ENCODE measurements around the gene BCL2. TPM values are rescaled to one million over a fixed set of nuclear protein-coding genes. Genes with fewer than 3 reads are reported as not detected.
"Not testable (repeated sequence)": the region's sequence is repeated elsewhere in the genome, so short reads cannot be mapped to it uniquely, and the experiment has no call there.

The BCL2 gene
- total and polyA plus RNA-seq, 7 donors: 2.8 to 25.7 (median 11.3) TPM

GRCh38 chr18:63366213-63367052 lies 46.9 kb upstream of the BCL2 start:
- H3K27me3 ChIP-seq: no peaks in the 10 kb centered on the region
- peak overlapping the region; percentile 76 to 92 (median 86) for H3K4me3 ChIP-seq
- H3K9me3 ChIP-seq: no peaks in the 10 kb centered on the region
- TF ChIP-seq POLR2AphosphoS5 (IDR thresholded peaks at IDR 0.05) (peak in 2 of 4 donors; percentile 22 to 23), EP300 (IDR thresholded peaks at IDR 0.05) (no peak)
- peaks cover 9 to 14% (median 10%) of the 10 kb centered on the region in 4 donors for H3K36me3 ChIP-seq
- peak overlapping the region; percentile 95 to 98 (median 98) for H3K27ac ChIP-seq
- peak; percentile 80 for DNase-seq
- intact Hi-C loops (cut with DNase I): loop anchor here (5.0 to 10.0 kb wide), 2 partner anchors 76 to 138 kb away; no protein-coding TSS in a partner anchor
- H3K4me1 ChIP-seq: peaks cover 3 to 29% (median 27%) of the 10 kb centered on the region in 4 donors
- 0% methylated on average over 65 of the region's 65 CpGs for WGBS, 2 donors

GRCh38 chr18:63365876-63366212 lies 46.3 kb upstream of the BCL2 start:
- H3K4me1 ChIP-seq: peaks cover 3 to 29% (median 27%) of the 10 kb centered on the region in 4 donors
- intact Hi-C loops (cut with DNase I): loop anchor here (5.0 to 10.0 kb wide), 2 partner anchors 76 to 139 kb away; no protein-coding TSS in a partner anchor
- H3K36me3 ChIP-seq: peaks cover 13 to 16% (median 14%) of the 10 kb centered on the region in 4 donors
- peak overlapping the region; percentile 95 to 98 (median 98) for H3K27ac ChIP-seq
- no peak for DNase-seq
- H3K9me3 ChIP-seq: no peaks in the 10 kb centered on the region
- H3K4me3 ChIP-seq: peak overlapping the region; percentile 76 to 92 (median 86)
- H3K27me3 ChIP-seq: no peaks in the 10 kb centered on the region
- WGBS, 2 donors: 1 to 4% methylated on average over 12 of the region's 12 CpGs
- TF ChIP-seq POLR2AphosphoS5 (IDR thresholded peaks at IDR 0.05): no peak
- TF ChIP-seq EP300 (IDR thresholded peaks at IDR 0.05): no peak
- no peak for TF ChIP-seq POLR2A (IDR thresholded peaks at IDR 0.05)
- TF ChIP-seq CTCF (IDR thresholded peaks at IDR 0.05): no peak

GRCh38 chr18:63363951-63364350 lies 44.4 kb upstream of the BCL2 start:
- Histone ChIP-seq H3K9me3 (no peaks in the 10 kb centered on the region), H3K36me3 (peaks cover 13 to 32% (median 19%) of the 10 kb centered on the region in 4 donors), H3K4me3 (no peak overlapping the region), H3K27ac (no peak overlapping the region), H3K27me3 (no peaks in the 10 kb centered on the region), H3K4me1 (peaks cover 3 to 29% (median 27%) of the 10 kb centered on the region in 4 donors)
- intact Hi-C loops (cut with DNase I): loop anchor here (10.0 kb wide), 1 partner anchor 141 kb away; no protein-coding TSS in a partner anchor
- no peak for DNase-seq
- TF ChIP-seq POLR2AphosphoS5 (IDR thresholded peaks at IDR 0.05) (no peak), EP300 (IDR thresholded peaks at IDR 0.05) (no peak), POLR2A (IDR thresholded peaks at IDR 0.05) (no peak), CTCF (IDR thresholded peaks at IDR 0.05) (no peak)
- WGBS, 2 donors: 47 to 81% methylated on average over 2 of the region's 2 CpGs

- H3K27ac ChIP-seq, DNase-seq, H3K9me3 ChIP-seq, H3K4me3 ChIP-seq, H3K27me3 ChIP-seq: not testable (repeated sequence)
- Histone ChIP-seq H3K36me3 (peaks cover 13 to 38% (median 19%) of the 10 kb centered on the region in 4 donors), H3K4me1 (peaks cover 3 to 29% (median 26%) of the 10 kb centered on the region in 4 donors)
- no CpG with 5 or more reads among the region's 2 CpGs for WGBS, 2 donors
- intact Hi-C loops (cut with DNase I): loop anchor here (10.0 kb wide), 1 partner anchor 141 kb away; no protein-coding TSS in a partner anchor
These were observed 43.9 kb upstream of the BCL2 start for GRCh38 chr18:63363420-63363819.

GRCh38 chr18:63356272-63356896 lies 36.8 kb upstream of the BCL2 start:
- WGBS, 2 donors: 93% methylated on average over 7 of the region's 7 CpGs
- no peaks in the 10 kb centered on the region for H3K9me3 ChIP-seq
- H3K4me1 ChIP-seq: peaks cover 0 to 3% (median 0%) of the 10 kb centered on the region in 4 donors
- H3K27me3 ChIP-seq: no peaks in the 10 kb centered on the region
- peaks cover 2 to 93% (median 42%) of the 10 kb centered on the region in 4 donors for H3K36me3 ChIP-seq
- no peak overlapping the region for H3K4me3 ChIP-seq
- intact Hi-C loops (cut with DNase I): no loop called here
- no peak for DNase-seq
- H3K27ac ChIP-seq: no peak overlapping the region
- TF ChIP-seq EP300 (IDR thresholded peaks at IDR 0.05) (no peak), POLR2AphosphoS5 (IDR thresholded peaks at IDR 0.05) (no peak), CTCF (IDR thresholded peaks at IDR 0.05) (no peak), POLR2A (IDR thresholded peaks at IDR 0.05) (no peak)

All from sigmoid colon (tissue), 7 donors.